Thyroid gland (tissue), 4 donors: ENCODE measurements around the gene KIFC3.

Experiments used
- POLR2A ChIP-seq, 2 donors: fragments of 450-650 bp; IDR thresholded peaks; one replicate each; pipeline ENCODE4 v1.6.1; 2017; ENCODE audit warnings: antibody characterized with exemption in 2 of 2, mild to moderate bottlenecking in 2 of 2, moderate library complexity in 1 of 2
- TF ChIP-seq, protein P1 (sequence below), 6 experiments: fragments of 200-600 bp in 3 of 6; fragments of 450-650 bp in 3 of 6; sonication (generic) in 3 of 6; IDR thresholded peaks; one replicate each; pipeline ENCODE4 v1.5.1; 2016 to 2019; ENCODE audit warnings: antibody characterized with exemption in 6 of 6, mild to moderate bottlenecking in 2 of 6, inconsistent platforms in 1 of 6, moderate library complexity in 1 of 6

DNA sequence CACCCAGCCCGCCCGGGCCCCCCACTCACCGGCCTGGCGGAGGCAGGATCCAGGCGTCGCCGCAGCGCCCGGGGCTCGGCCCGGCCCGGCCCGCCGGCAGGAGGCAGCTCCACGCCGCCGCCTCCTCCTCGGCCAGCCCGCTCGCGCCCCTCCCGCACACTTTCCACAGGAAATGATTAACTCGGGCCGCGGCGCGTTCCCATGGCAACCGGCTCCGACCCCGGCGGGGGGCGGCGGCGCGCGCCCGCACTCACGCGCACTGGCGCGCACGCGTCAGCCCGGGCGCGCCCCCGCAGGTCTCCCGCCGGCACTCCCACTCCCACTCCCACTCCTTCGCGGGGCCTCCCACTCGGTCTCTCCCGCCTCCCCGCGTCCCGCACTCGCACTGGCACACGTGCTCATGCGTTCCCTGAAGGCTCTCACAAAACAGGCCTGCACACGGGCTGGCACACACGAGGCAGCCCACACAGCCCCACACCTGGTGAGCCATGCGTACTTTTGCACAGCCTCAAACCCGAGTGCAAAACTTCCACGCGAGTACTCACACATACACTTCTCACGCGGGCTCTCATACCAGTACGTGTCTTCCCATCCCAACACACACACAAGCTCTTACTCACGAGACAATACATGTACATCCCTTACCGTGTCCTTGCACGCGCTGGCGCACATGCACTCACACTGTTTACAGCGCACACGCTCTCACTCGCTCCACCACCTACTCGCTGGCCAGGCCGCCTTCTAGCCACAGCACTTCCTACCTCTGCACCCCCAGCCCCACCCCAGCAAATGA, at the start of gene KIFC3:
- TF ChIP-seq, protein P1, sequence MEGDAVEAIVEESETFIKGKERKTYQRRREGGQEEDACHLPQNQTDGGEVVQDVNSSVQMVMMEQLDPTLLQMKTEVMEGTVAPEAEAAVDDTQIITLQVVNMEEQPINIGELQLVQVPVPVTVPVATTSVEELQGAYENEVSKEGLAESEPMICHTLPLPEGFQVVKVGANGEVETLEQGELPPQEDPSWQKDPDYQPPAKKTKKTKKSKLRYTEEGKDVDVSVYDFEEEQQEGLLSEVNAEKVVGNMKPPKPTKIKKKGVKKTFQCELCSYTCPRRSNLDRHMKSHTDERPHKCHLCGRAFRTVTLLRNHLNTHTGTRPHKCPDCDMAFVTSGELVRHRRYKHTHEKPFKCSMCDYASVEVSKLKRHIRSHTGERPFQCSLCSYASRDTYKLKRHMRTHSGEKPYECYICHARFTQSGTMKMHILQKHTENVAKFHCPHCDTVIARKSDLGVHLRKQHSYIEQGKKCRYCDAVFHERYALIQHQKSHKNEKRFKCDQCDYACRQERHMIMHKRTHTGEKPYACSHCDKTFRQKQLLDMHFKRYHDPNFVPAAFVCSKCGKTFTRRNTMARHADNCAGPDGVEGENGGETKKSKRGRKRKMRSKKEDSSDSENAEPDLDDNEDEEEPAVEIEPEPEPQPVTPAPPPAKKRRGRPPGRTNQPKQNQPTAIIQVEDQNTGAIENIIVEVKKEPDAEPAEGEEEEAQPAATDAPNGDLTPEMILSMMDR (IDR thresholded peaks at IDR 0.05), result peak in 3 of 6 experiments; percentile 15 to 44 (median 38)
- peak; percentile 44 to 56 for TF ChIP-seq POLR2A (IDR thresholded peaks at IDR 0.05)
